Liver (tissue), 9 donors: Measurements from ENCODE around the gene MINAR1. TPM values are rescaled to one million over a fixed set of nuclear protein-coding genes. Genes with fewer than 3 reads are reported as not detected.

Experiments
- DNase-seq: peaks from one replicate; pipeline ENCODE4 v3.0.0-alpha.2; 2017; ENCODE audit warnings: low spot score
- H3K27ac ChIP-seq, 2 donors: one replicate each; pipeline ENCODE4 v1.7.0; 2013; ENCODE audit warnings: inconsistent platforms in 2 of 2, low read length in 2 of 2, control low read depth in 1 of 2, low read depth in 1 of 2, mild to moderate bottlenecking in 1 of 2
- H3K27me3 ChIP-seq, 4 donors: one replicate each; pipeline versions ENCODE4 v1.6.1 to v1.7.0; 2013; ENCODE audit warnings: low read length in 3 of 4, inconsistent platforms in 1 of 4, mild to moderate bottlenecking in 1 of 4, moderate library complexity in 1 of 4; ENCODE audit not compliant: control insufficient read depth in 4 of 4, insufficient read depth in 4 of 4
- H3K36me3 ChIP-seq, 4 donors: one replicate each; pipeline versions ENCODE4 v1.6.1 to v1.7.0; 2013; ENCODE audit warnings: low read length in 3 of 4, mild to moderate bottlenecking in 3 of 4, low read depth in 1 of 4, moderate library complexity in 1 of 4; ENCODE audit not compliant: control insufficient read depth in 4 of 4, insufficient read depth in 3 of 4
- H3K4me1 ChIP-seq, 4 donors: one replicate each; pipeline versions ENCODE4 v1.6.1 to v1.7.0; 2013; ENCODE audit warnings: low read length in 3 of 4, mild to moderate bottlenecking in 3 of 4, moderate library complexity in 1 of 4; ENCODE audit not compliant: control insufficient read depth in 4 of 4, insufficient read depth in 4 of 4
- H3K4me3 ChIP-seq, 3 donors: one replicate each; pipeline versions ENCODE4 v1.6.1 to v1.7.0; 2013; ENCODE audit warnings: low read length in 3 of 3, control low read depth in 1 of 3, low read depth in 1 of 3, mild to moderate bottlenecking in 1 of 3
- H3K9ac ChIP-seq, 2 donors: one replicate each; pipeline ENCODE4 v1.7.0; 2013; ENCODE audit warnings: low read length in 2 of 2, mild to moderate bottlenecking in 2 of 2, moderate library complexity in 2 of 2, control low read depth in 1 of 2, low read depth in 1 of 2
- H3K9me3 ChIP-seq, 4 donors: one replicate each; pipeline versions ENCODE4 v1.6.1 to v1.7.0; 2013; ENCODE audit warnings: low read length in 3 of 4; ENCODE audit not compliant: control insufficient read depth in 4 of 4
- EGR1 ChIP-seq, 2 donors: IDR thresholded peaks; 2 replicates each; pipeline ENCODE4 v1.6.1; 2016 to 2018; ENCODE audit warnings: antibody characterized with exemption in 2 of 2, low read depth in 2 of 2
- FOXA1 ChIP-seq: IDR thresholded peaks from 2 replicates; pipeline ENCODE4 v1.6.1; 2016; ENCODE audit warnings: antibody characterized with exemption
- FOXA2 ChIP-seq: IDR thresholded peaks from 2 replicates; pipeline ENCODE4 v1.6.1; 2016; ENCODE audit warnings: antibody characterized with exemption
- GABPA ChIP-seq, 2 donors: IDR thresholded peaks in 1 of 2; conservative IDR thresholded peaks in 1 of 2; 2 replicates each; pipeline ENCODE4 v1.6.1; 2016; ENCODE audit warnings: antibody characterized with exemption in 2 of 2, mild to moderate bottlenecking in 1 of 2, moderate library complexity in 1 of 2
- HNF4A ChIP-seq, 2 donors: conservative IDR thresholded peaks; 2 replicates each; pipeline ENCODE4 v1.6.1; 2016; ENCODE audit warnings: antibody characterized with exemption in 2 of 2, mild to moderate bottlenecking in 2 of 2
- HNF4G ChIP-seq: IDR thresholded peaks from 2 replicates; pipeline ENCODE4 v1.6.1; 2016; ENCODE audit warnings: antibody characterized with exemption
- JUND ChIP-seq, 2 donors: IDR thresholded peaks; 2 replicates each; pipeline ENCODE4 v1.6.1; 2016; ENCODE audit warnings: antibody characterized with exemption in 2 of 2
- NR2F2 ChIP-seq: IDR thresholded peaks from 2 replicates; pipeline ENCODE4 v1.6.1; 2016; ENCODE audit warnings: antibody characterized with exemption
- RAD21 ChIP-seq, 2 donors: IDR thresholded peaks; 2 replicates each; pipeline ENCODE4 v1.6.1; 2016; ENCODE audit warnings: antibody characterized with exemption in 2 of 2, mild to moderate bottlenecking in 2 of 2
- RXRA ChIP-seq, 2 donors: IDR thresholded peaks; 2 replicates each; pipeline ENCODE4 v1.6.1; 2017 to 2018; ENCODE audit warnings: antibody characterized with exemption in 2 of 2, mild to moderate bottlenecking in 1 of 2
- SP1 ChIP-seq: IDR thresholded peaks from 2 replicates; pipeline ENCODE4 v1.6.1; 2018; ENCODE audit warnings: antibody characterized with exemption, mild to moderate bottlenecking
- TAF1 ChIP-seq: conservative IDR thresholded peaks from 2 replicates; pipeline ENCODE4 v1.6.1; 2016; ENCODE audit warnings: antibody characterized with exemption, mild to moderate bottlenecking
- YY1 ChIP-seq: IDR thresholded peaks from 2 replicates; pipeline ENCODE4 v1.6.1; 2016; ENCODE audit warnings: antibody characterized with exemption, mild to moderate bottlenecking
- WGBS: extraction: QIAGEN DNeasy Blood & Tissue Kit; methylation state at CpG from one replicate; pipeline ENCODE4 v1.1.7; 2013; 5-methylcytosine and 5-hydroxymethylcytosine counted together
- polyA plus RNA-seq, 2 donors: library from polyadenylated mRNA; stranded (reverse) in 1 of 2; unstranded in 1 of 2; fragments of 200-250 nt in 1 of 2; fragments of >200 nt in 1 of 2; fragmentation: Nextera tagmentation in 1 of 2; extraction: Ambion mirVana in 1 of 2; gene quantifications; one replicate each; pipeline versions ENCODE4 v1.2.1 to v1.2.3, GENCODE V29; 2013 to 2015
- total RNA-seq, 2 donors: library from RNA; depleted of rRNA; stranded (reverse); fragments of >200 nt; gene quantifications; one replicate each; pipeline ENCODE4 v1.2.3, GENCODE V29; 2014
- TF ChIP-seq, protein P1 (sequence below): IDR thresholded peaks from 2 replicates; pipeline ENCODE4 v1.6.1; 2016; ENCODE audit warnings: antibody characterized with exemption
- TF ChIP-seq, protein P2 (sequence below): IDR thresholded peaks from 2 replicates; pipeline ENCODE4 v1.6.1; 2016; ENCODE audit warnings: antibody characterized with exemption
- TF ChIP-seq, protein P3 (sequence below): IDR thresholded peaks from 2 replicates; pipeline ENCODE4 v1.6.1; 2016; ENCODE audit warnings: antibody characterized with exemption
- TF ChIP-seq, protein P4 (sequence below): fragments of 150-350 bp; IDR thresholded peaks from 2 replicates; pipeline ENCODE4 v1.5.1; 2017; ENCODE audit warnings: improper control_type of control experiment, low read depth, low read length; ENCODE audit not compliant: missing input control
- TF ChIP-seq, protein P5 (sequence below): IDR thresholded peaks from 2 replicates; pipeline ENCODE4 v1.6.1; 2016; ENCODE audit warnings: antibody characterized with exemption, mild to moderate bottlenecking
- donor health status: healthy.
- donor health status: healthy.
- donor health status: healthy.
- donor health status: healthy.
- donor health status: healthy.

Gene MINAR1
- total and polyA plus RNA-seq, 4 donors = 0.01 to 0.14 (median 0.07) TPM

DNA sequence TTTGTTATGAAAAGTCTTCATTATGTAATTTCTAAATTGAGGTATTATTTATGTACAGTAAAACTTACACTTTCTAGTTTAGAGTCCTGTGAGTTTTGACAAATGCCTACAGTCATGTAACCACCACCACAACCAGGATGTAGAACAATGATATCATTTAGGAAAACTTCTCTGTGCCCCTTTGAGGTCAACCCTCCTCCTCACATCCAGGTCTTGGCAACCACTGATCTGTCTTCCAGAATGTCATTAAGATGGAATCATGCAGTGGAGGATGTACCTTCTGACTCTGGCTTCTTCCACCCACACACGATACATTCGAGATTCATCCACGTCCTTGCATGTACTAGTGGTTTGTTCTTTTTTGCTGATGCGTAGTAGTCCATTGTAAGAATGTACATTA, 23.2 kb downstream of the MINAR1 start:
- Histone ChIP-seq H3K4me1 (no peaks in the 10 kb centered on the region), H3K4me3 (no peak overlapping the region), H3K9me3 (no peaks in the 10 kb centered on the region), H3K9ac (no peak overlapping the region), H3K27me3 (peaks cover 0 to 5% (median 2%) of the 10 kb centered on the region in 4 donors), H3K27ac (no peak overlapping the region), H3K36me3 (no peaks in the 10 kb centered on the region)
- TF ChIP-seq, protein P1, sequence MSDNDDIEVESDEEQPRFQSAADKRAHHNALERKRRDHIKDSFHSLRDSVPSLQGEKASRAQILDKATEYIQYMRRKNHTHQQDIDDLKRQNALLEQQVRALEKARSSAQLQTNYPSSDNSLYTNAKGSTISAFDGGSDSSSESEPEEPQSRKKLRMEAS = no peak
- TF ChIP-seq FOXA2 = no peak
- TF ChIP-seq HNF4G = no peak
- TF ChIP-seq RXRA (IDR thresholded peaks at IDR 0.05) = no peak
- no peak for TF ChIP-seq YY1
- no peak for TF ChIP-seq GABPA (IDR thresholded peaks at IDR 0.05 in 1 of 2, conservative IDR thresholded peaks at IDR 0.05 in 1 of 2)
- TF ChIP-seq, protein P2, sequence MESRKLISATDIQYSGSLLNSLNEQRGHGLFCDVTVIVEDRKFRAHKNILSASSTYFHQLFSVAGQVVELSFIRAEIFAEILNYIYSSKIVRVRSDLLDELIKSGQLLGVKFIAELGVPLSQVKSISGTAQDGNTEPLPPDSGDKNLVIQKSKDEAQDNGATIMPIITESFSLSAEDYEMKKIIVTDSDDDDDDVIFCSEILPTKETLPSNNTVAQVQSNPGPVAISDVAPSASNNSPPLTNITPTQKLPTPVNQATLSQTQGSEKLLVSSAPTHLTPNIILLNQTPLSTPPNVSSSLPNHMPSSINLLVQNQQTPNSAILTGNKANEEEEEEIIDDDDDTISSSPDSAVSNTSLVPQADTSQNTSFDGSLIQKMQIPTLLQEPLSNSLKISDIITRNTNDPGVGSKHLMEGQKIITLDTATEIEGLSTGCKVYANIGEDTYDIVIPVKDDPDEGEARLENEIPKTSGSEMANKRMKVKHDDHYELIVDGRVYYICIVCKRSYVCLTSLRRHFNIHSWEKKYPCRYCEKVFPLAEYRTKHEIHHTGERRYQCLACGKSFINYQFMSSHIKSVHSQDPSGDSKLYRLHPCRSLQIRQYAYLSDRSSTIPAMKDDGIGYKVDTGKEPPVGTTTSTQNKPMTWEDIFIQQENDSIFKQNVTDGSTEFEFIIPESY = no peak
- TF ChIP-seq, protein P3, sequence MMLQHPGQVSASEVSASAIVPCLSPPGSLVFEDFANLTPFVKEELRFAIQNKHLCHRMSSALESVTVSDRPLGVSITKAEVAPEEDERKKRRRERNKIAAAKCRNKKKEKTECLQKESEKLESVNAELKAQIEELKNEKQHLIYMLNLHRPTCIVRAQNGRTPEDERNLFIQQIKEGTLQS = no peak
- TF ChIP-seq, protein P4, sequence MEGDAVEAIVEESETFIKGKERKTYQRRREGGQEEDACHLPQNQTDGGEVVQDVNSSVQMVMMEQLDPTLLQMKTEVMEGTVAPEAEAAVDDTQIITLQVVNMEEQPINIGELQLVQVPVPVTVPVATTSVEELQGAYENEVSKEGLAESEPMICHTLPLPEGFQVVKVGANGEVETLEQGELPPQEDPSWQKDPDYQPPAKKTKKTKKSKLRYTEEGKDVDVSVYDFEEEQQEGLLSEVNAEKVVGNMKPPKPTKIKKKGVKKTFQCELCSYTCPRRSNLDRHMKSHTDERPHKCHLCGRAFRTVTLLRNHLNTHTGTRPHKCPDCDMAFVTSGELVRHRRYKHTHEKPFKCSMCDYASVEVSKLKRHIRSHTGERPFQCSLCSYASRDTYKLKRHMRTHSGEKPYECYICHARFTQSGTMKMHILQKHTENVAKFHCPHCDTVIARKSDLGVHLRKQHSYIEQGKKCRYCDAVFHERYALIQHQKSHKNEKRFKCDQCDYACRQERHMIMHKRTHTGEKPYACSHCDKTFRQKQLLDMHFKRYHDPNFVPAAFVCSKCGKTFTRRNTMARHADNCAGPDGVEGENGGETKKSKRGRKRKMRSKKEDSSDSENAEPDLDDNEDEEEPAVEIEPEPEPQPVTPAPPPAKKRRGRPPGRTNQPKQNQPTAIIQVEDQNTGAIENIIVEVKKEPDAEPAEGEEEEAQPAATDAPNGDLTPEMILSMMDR = no peak
- no peak for TF ChIP-seq FOXA1
- no peak for TF ChIP-seq RAD21 (IDR thresholded peaks at IDR 0.05)
- no peak for TF ChIP-seq JUND (IDR thresholded peaks at IDR 0.05)
- no peak for TF ChIP-seq SP1
- TF ChIP-seq NR2F2 = no peak
- no peak for TF ChIP-seq TAF1
- TF ChIP-seq HNF4A (conservative IDR thresholded peaks at IDR 0.05) = no peak
- no peak for TF ChIP-seq EGR1 (IDR thresholded peaks at IDR 0.05; ENCODE audit: low read depth in 2 of 2)
- TF ChIP-seq, protein P5, sequence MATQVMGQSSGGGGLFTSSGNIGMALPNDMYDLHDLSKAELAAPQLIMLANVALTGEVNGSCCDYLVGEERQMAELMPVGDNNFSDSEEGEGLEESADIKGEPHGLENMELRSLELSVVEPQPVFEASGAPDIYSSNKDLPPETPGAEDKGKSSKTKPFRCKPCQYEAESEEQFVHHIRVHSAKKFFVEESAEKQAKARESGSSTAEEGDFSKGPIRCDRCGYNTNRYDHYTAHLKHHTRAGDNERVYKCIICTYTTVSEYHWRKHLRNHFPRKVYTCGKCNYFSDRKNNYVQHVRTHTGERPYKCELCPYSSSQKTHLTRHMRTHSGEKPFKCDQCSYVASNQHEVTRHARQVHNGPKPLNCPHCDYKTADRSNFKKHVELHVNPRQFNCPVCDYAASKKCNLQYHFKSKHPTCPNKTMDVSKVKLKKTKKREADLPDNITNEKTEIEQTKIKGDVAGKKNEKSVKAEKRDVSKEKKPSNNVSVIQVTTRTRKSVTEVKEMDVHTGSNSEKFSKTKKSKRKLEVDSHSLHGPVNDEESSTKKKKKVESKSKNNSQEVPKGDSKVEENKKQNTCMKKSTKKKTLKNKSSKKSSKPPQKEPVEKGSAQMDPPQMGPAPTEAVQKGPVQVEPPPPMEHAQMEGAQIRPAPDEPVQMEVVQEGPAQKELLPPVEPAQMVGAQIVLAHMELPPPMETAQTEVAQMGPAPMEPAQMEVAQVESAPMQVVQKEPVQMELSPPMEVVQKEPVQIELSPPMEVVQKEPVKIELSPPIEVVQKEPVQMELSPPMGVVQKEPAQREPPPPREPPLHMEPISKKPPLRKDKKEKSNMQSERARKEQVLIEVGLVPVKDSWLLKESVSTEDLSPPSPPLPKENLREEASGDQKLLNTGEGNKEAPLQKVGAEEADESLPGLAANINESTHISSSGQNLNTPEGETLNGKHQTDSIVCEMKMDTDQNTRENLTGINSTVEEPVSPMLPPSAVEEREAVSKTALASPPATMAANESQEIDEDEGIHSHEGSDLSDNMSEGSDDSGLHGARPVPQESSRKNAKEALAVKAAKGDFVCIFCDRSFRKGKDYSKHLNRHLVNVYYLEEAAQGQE = no peak
- DNase-seq = no peak
- WGBS = 93% methylated on average over 4 of the region's 4 CpGs
